GM18511 (cell line): Measurements from ENCODE around the gene CEP57L1.
"Not testable (repeated sequence)": the region's sequence is repeated elsewhere in the genome, so short reads cannot be mapped to it uniquely, and the experiment has no call there.

Source experiments
- ATAC-seq: cut with Tn5 transposase; IDR thresholded peaks from one replicate; pipeline ENCODE4 v1.9.1; 2021; ENCODE audit warnings: mild to moderate bottlenecking, moderate library complexity; ENCODE audit not compliant: unreplicated experiment

Gene CEP57L1

DNA sequence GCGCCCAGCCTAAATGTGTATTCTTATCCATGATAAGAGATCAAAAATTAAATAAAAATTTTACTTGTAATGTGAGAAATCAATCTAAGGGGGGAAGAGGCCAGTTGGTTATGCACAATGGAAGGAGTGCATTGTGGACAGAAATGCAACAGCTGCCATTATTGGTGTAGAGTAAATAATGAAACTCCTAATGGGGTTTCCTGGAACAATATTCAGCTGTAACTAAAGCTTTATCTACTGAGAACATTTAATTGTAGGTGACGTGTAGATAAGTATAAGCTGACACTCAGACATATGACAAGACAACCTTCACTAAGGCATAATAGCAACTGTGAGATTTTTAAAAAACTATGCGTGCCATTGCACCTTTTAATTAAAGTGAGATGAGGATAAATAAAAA, 71.4 kb downstream of the CEP57L1 start:
- no peak for ATAC-seq

DNA sequence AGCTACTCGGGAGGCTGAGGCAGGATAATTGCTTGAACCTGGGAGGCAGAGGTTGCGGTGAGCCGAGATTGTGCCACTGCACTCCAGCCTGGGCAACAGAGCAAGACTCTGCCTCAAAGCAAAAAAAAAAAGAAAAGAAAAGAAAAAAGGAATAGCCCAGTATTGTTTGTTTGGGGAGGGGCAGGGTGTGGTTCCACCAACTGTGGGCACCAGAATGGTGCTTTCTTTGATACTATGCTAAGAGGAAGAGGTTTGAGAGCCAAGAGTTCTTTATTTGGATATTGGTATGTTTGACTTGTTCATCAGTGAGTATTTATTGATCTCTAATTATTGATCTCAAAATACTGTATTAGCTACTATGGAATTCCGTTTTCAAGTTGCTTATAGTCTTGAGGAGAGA, 72.3 kb downstream of the CEP57L1 start:
- ATAC-seq: no peak

DNA sequence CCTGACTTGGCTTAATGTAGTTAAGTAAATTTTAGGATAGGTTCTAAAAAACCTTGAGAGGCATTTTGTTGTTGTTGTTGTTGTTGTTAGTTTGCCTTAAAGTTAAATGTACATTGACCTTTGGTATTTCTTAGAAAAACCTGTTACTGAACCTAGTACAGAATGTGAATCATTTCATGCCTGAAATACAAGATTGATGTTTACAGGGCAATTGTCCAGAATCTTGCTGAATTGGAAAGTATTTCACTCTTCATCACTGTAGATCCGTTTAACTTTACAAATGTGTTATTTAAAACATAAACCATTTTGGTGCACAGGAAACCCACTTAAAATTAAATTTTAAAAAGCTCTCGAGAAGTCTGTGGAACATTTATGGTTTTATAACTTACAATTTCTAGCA, 75.0 kb downstream of the CEP57L1 start:
- ATAC-seq: no peak

DNA sequence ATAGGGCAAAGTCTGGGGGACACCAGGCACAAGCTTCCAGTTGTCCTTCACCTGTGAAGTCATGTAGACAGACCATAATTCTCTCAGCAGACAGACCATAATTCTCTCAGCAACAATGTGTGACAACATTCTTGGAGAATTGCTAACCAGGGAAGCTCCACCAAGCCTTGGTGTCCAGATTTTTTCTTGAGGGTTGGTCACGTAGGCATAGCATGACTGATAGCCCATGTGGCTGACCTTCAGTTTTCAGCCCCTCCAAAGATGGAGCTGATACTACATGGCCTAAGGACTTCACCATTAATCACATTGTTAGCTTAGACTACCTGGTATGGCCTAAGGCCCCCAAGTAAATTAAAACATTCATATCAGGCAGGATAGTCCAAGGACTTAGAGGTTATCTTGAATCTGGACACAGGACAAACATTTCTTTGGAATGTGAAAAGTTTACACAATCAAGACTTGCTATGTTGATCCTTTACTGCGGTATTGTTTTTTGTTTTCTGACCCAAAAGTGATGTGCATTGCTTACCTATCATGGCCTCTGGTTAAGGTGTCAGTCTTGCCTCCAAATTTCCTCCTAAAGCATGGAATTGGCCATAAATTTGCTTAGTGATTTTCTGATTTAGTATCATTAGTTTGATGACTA, 76.9 kb downstream of the CEP57L1 start:
- ATAC-seq: no peak

DNA sequence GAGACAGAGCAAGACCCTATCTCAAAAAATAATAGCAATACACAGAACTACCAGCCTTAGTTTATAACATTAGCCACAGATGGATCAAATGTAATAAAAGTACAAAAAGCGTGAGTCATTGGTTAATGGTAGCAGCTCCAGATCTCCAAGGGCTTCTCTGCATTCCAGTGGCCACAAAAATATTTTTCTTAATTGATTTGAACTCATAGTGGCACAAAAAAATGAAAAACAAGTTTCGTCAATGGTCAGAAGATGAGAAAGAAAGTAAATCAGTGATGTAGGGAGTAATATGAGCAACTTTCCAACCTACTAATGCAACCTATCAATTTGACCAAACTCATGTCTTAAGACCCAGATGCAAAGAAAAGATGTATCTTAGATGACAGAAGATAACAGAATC, 79.6 kb downstream of the CEP57L1 start:
- no peak for ATAC-seq

DNA sequence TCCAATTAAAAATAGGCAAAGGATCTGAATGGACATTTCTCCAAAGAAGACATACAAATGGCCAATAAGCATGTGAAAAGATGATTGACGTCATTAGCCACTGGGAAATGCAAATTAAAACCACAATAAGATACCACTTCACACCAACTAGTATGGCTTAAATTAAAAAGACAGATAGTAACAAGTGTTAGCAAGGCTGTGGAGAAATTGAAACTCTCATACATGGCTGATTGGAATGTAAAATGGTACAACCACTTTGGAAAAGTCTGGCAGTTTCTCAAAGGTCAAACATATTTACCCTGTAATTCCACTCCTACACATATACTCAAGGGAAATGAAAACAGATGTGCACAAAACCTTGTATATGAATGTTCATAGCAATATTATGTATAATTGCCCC, 83.6 kb downstream of the CEP57L1 start:
- no peak for ATAC-seq

DNA sequence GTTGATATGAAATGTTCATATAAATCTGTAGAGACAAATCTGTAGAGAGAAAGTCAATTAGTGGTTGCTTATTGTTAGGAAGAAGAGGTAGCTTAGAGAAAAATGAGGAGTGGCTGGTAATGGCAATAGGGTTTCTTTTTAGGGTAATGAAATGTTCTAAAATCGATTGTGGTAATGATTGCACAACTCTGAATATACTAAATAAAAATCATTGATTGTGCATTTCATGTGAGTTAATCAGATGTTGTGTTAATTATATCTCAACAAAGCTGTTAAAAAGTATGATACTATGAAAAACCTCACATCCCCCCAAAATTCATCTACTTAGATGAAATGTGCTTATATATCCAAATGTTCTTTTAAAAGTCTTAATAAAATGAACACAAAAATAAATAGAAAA, 84.2 kb downstream of the CEP57L1 start:
- no peak for ATAC-seq

DNA sequence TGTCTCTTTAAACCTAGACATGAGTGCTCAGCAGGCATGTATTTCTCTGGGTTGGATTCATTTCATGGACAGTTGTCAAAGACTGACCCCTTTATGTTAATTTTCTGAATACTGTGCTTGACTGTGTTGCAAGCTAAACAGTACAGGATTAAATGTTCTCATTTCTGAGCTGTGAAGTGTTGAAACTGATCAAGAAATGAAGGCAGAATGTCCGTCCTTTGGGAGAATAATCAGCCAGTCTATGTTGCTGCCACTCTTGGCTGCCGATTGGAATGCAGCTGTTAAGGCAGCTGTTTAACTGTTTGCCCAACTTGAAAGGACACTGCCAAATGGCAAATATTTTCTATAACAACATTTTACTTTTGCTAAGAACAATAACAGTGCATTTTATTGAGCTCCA, 87.3 kb downstream of the CEP57L1 start:
- no peak for ATAC-seq

DNA sequence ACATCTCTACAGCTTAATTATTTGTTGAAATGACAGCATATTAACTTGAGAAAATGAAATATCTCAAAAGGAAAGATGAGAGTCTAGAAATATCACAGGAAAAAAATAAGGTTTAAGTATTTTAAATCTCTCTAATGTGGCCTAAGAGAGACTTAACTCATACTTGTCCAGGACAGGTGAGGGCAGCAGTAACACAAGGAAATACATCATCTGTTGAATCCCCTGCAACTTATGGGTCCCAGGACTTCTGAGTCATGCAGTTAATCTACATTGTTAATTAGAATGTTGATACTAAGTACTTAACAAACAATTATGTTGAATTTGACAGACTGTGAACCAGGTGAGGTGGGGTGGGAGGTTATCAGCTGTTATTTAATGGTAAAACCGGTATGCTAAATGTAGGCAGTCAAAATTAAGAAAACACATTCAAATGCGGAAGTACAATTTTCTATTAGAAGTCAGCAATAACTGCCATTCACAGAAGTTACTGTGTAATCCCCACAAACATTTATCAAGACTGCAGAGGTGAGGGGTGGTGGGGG, 87.9 kb downstream of the CEP57L1 start:
- ATAC-seq: no peak

DNA sequence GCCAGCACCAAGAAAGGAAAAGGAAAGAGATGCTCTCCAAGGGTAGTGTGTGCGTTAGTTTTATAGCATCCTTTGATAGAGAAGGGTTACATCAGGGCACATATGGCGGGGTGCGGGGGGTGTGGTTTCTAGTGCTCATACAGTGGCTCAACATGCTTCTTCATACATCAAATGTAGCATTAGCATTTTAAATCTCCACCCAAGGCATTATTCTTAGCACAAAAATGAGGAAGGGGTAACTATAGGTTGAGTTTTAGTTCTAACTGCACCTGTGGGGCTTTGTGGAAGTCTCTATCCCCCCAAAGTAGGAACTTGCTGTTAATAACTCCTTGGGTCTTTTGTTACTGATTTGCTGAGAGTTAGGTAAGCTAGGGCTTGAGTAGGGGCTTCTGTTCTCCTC, 89.3 kb downstream of the CEP57L1 start:
- ATAC-seq: no peak

DNA sequence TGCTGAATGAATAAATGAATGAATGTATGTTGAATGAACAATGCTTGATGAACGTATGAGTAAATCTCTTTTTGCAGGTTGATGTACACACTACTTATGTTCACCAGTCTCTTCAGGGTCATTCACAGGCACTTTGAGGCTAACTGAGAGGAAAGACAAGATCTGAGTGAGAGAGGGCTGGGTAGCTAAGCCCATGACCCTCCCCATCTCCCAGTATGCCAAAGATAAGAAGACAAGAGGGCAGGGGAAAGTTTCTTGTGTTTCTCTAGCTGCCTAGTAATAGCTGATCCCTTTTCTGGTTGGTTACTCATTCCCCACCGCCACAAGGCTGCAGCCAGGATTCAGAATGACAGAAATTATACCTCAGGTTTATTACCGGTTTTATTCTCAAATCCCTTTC, 90.7 kb downstream of the CEP57L1 start:
- ATAC-seq: no peak

DNA sequence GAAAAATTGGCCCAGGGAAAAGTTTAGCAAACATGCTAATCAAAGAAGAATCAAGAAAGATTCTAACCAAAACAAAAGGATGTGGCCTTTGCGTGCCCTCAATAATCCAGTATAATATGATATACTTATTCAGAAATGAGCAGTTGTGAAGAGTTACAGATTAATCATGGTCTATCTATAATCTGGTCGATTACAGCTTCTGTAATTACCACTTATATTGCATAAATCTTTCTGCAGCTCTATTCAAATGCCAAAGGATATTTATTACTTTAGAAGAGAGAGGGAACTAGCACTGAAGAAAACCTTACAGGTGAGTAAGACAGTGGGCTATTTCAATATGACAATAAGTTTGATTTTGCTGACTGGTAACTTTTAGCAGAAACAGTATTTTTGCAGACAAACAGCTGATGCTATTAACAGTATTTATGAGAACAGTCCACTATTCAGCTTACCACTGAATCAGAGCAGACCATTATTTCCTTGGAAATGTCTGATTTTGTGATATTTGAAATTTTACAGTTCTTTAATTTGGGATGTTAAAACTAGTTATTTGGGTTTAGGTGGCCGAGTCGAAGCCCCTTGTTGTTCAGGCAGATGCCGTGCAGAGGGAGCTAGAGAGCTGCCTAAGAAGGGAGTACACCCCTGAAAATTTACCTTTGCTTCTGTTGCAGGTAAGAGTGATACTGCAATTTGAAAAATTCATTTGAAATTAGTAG, 92.2 kb downstream of the CEP57L1 start:
- no peak for ATAC-seq

DNA sequence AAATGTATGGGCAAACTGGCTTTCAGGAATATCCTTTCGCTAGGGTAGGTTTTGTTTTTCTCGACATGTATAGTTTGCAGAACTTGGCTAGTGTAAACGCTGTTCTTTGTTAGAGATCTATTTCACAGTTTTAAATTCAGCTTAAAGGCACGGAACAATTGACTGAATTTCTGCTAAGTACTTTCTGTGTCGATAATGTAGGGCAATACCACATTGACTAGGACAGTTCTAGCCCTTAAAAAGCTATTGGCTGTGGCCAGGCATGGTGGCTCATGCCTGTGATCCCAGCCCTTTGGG, 92.8 kb downstream of the CEP57L1 start:
- ATAC-seq: no peak

DNA sequence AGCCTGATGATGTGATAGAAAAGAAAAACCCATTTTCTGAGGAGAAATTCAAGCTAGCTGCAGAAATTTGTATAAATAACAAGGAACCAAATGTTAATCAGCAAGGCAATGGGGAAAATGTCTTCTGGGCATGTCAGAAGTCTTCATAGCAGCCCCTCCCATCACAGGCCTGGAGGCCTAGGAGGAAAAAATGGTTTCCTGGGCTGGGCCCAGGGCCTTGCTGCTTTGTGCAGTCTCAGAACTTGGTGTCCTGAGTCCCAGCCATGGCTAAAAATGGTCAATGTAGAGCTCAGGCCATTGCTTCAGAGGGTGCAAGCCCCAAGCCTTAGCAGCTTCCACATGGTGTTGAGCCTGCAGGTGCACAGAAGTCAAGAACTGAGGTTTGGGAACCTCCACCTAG, 96.1 kb downstream of the CEP57L1 start:
- not testable (repeated sequence) for ATAC-seq

DNA sequence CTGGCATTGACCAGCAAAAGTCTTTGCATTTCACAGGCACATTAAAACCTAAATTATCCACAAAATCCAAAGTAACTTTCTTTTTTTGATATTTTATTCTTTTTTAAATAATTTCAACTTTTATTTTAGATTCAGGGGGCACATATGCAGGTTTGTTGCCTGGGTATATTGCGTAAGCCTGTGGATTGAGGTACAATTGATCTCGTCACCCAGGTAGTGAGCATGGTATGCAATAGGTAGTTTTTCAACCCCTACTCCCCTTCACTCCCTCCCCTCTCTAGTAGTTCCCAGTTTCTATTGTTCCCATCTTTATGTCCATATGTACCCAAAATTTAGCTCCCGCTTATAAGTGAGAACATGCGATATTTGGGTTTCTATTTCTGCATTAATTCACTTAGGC, 97.6 kb downstream of the CEP57L1 start:
- no peak for ATAC-seq

DNA sequence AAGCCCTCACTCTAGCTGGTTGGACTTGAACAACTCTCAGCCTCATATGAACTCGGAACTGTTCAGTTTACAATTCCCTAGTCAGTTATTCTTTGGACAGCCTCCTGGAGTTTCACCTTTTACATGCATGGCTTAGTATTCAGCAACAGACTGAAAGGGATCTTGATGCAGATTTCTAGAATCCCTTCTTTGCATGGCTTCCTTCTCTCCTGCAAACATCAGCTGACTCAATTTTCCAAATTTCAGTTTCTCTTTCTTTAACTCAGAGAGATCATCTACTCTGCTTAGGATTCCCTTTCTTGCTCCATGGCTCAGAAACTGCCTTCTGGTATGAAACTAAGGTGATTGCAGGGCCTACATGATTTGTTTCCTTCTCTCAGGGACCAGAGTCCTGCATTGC, 99.6 kb downstream of the CEP57L1 start:
- no peak for ATAC-seq

DNA sequence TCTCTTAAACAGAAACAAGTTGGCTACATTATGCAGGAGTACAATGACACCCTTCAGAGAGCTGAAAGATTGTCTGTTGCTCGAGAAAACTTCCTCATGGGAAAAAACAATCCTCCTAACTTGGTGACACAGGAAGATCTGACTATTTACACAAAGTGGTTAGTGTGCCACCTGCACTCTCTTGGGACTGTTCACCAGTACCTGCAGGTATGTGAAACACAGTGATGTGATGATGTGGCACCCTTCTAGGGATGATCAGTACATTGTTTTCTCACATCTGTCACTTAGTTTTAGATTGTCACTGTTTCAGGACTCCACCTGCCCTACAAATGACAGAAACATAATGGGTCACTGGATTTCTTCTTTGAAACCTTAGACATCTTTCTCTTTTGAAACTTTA, 101.8 kb downstream of the CEP57L1 start:
- no peak for ATAC-seq

DNA sequence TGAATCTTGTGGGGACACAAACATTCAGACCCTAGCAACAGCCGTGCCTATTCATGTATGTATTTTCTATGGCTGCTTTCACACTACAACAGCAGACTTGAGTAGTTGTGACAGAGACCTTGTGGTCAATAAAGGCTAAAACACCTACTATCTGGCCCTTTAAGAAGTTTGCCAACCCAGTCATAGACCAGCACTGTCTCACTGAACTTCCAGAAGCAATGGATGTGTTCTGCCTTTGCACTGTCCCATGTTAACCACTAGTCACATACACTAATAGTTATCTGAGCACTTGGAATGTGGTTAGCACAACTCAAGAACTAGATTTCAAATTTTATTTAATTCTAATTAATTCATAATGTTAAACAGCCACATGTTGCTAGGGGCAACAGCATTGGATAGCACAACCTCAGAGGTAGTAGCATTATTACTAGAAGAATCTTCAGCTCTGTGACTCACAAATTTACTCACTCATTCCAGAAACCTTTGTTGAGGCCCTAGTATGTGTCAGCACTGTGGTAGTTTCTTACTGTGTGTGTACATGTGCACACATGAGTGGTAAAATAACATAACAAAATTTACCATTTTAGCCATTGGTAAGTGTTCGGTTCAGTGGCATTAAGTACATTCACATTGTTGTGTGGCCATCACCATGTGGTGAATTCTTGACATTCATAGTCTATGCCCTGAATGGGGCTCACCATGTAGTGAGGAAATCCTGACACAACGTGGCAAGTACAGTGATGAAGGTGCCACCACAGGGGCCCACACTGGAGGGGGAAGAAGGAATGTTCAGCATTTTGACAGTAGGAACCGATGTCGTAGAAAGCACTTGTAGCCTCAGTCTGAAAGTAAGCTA, 107.3 kb downstream of the CEP57L1 start:
- no peak for ATAC-seq

DNA sequence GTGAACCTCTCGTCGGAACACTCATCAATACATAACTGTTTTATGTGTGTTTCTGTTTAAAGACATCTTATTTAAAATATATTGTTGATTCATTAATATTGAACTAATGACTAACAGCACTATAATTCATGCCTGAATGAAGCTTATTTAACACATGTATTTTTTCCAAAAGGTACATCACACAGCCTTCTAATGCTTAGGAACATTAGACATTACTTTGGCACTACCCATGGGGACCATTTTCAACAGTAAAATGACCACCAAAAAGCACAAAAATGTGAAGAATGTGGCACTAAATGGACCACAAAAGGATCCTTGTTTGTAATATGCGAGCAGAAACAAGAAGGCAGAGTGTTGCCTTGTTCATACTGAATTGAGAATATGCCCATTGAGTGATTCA, 109.2 kb downstream of the CEP57L1 start:
- ATAC-seq: no peak

DNA sequence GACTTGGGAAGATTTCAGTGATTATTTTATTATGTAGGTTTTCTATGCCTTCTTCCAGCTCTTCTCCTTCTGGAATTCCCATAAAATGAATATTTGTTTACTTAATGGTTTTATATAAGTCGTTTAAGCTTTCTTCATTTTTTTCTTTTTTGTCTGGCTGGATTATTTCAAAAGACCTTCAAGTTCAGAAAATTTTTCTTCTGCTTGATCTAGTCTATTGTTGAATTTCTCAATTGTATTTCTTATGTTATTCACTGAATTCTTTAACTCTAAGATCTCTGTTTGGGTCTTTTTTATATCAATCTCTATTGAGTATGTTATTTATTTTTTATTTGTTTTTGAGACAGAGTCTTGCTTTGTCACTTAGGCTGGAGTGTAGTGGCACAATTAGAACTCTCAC, 117.4 kb downstream of the CEP57L1 start:
- ATAC-seq: no peak
